Measurements from ENCODE around the gene FRMD4A.

GRCh38 chr10:13637894-13638293 lies 692.8 kb downstream of the FRMD4A start:
- TF ChIP-seq CTCF (conservative IDR thresholded peaks at IDR 0.05; ENCODE audit: low read length), result no peak
- TF ChIP-seq EZH2phosphoT487 (IDR thresholded peaks at IDR 0.05; ENCODE audit: borderline replicate concordance, low read depth, low read length), result no peak
